Sigmoid colon (tissue), 7 donors: ENCODE data around the gene ARL16. TPM values are rescaled to one million over a fixed set of nuclear protein-coding genes. Genes with fewer than 3 reads are reported as not detected.

Experiments
- DNase-seq: peaks from one replicate; pipeline ENCODE4 v3.0.0-alpha.2; 2019
- H3K27ac ChIP-seq, 4 donors: fragments of 200-600 bp; sonication (generic); one replicate each; pipeline ENCODE4 v1.5.1; 2016 to 2019; ENCODE audit warnings: mild to moderate bottlenecking in 1 of 4
- H3K27me3 ChIP-seq, 3 donors: fragments of 200-600 bp; sonication (generic); one replicate each; pipeline ENCODE4 v1.5.1; 2019; ENCODE audit warnings: mild to moderate bottlenecking in 1 of 3
- H3K36me3 ChIP-seq, 4 donors: fragments of 200-600 bp; sonication (generic); one replicate each; pipeline ENCODE4 v1.5.1; 2016 to 2019
- H3K4me1 ChIP-seq, 4 donors: fragments of 200-600 bp; sonication (generic); one replicate each; pipeline ENCODE4 v1.5.1; 2017 to 2019
- H3K4me3 ChIP-seq, 4 donors: fragments of 200-600 bp; sonication (generic); one replicate each; pipeline ENCODE4 v1.5.1; 2017 to 2019; ENCODE audit warnings: mild to moderate bottlenecking in 2 of 4, moderate library complexity in 1 of 4
- H3K9me3 ChIP-seq, 4 donors: fragments of 200-600 bp in 3 of 4; sonication (generic) in 3 of 4; one replicate each; pipeline versions ENCODE4 v1.5.1 to v1.6.1; 2013 to 2019
- CTCF ChIP-seq, 4 experiments: fragments of 450-650 bp in 3 of 4; fragments of 200-600 bp in 1 of 4; IDR thresholded peaks; one replicate each; pipeline ENCODE4 v1.5.1; 2016 to 2019; ENCODE audit warnings: antibody characterized with exemption in 4 of 4, mild to moderate bottlenecking in 3 of 4, moderate library complexity in 2 of 4
- EP300 ChIP-seq, 4 donors: sonication (generic); formaldehyde crosslinking; IDR thresholded peaks; one replicate each; pipeline ENCODE4 v1.6.1; 2017; ENCODE audit warnings: antibody characterized with exemption in 4 of 4
- POLR2A ChIP-seq, 2 donors: fragments of 450-650 bp; IDR thresholded peaks; one replicate each; pipeline ENCODE4 v1.6.1; 2016; ENCODE audit warnings: antibody characterized with exemption in 2 of 2, mild to moderate bottlenecking in 2 of 2, moderate library complexity in 2 of 2
- POLR2AphosphoS5 ChIP-seq, 4 donors: sonication (generic); formaldehyde crosslinking; IDR thresholded peaks; one replicate each; pipeline ENCODE4 v1.6.1; 2017; ENCODE audit warnings: antibody characterized with exemption in 4 of 4
- WGBS, 2 donors: extraction: QIAGEN DNeasy Blood & Tissue Kit; methylation state at CpG; one replicate each; pipeline ENCODE4 v1.1.7; 2013; 5-methylcytosine and 5-hydroxymethylcytosine counted together
- intact Hi-C: fragments of 100-400 bp; cut with DNase I; formaldehyde crosslinking; loops from one replicate; pipeline ENCODE4 v1.15.1; 2023
- polyA plus RNA-seq, 3 donors: library from polyadenylated mRNA; stranded (reverse); fragments of 200-250 nt; gene quantifications; one replicate each; pipeline ENCODE4 v1.2.3, GENCODE V29; 2013
- total RNA-seq, 4 donors: library from RNA; depleted of rRNA; stranded (reverse); fragments of >200 nt; gene quantifications; one replicate each; pipeline ENCODE4 v1.1.0, GENCODE V29; 2016
- donor health status: healthy with polysubstance abuse.
- donor health status: Bipolar disorder and iron deficiency.
- donor health status: healthy.

Gene ARL16
- total and polyA plus RNA-seq, 7 donors: 24.5 to 51.7 (median 42.3) TPM

- peaks cover 0 to 10% (median 0%) of the 10 kb centered on the region in 3 donors for H3K27me3 ChIP-seq
- WGBS, 2 donors: 92 to 93% methylated on average over 32 of the region's 32 CpGs
- intact Hi-C loops: no loop called here
- H3K4me3 ChIP-seq: no peak overlapping the region
- H3K4me1 ChIP-seq: peaks cover 0 to 35% (median 32%) of the 10 kb centered on the region in 4 donors
- H3K27ac ChIP-seq: no peak overlapping the region
- H3K9me3 ChIP-seq: no peaks in the 10 kb centered on the region
- DNase-seq: peak; percentile 67
- no peaks in the 10 kb centered on the region for H3K36me3 ChIP-seq
- TF ChIP-seq EP300 (IDR thresholded peaks at IDR 0.05) (no peak), POLR2A (IDR thresholded peaks at IDR 0.05) (no peak), CTCF (IDR thresholded peaks at IDR 0.05) (no peak), POLR2AphosphoS5 (IDR thresholded peaks at IDR 0.05) (no peak)
Observed at GRCh38 chr17:81715107-81715871, 31.7 kb upstream of the ARL16 start.

GRCh38 chr17:81714412-81715106, 31.0 kb upstream of the ARL16 start:
- peak; percentile 61 for DNase-seq
- intact Hi-C loops: no loop called here
- TF ChIP-seq CTCF (IDR thresholded peaks at IDR 0.05) (no peak), EP300 (IDR thresholded peaks at IDR 0.05) (no peak), POLR2AphosphoS5 (IDR thresholded peaks at IDR 0.05) (no peak), POLR2A (IDR thresholded peaks at IDR 0.05) (no peak)
- H3K4me3 ChIP-seq: no peak overlapping the region
- whole genome bisulfite sequencing, 2 donors: 90 to 96% methylated on average over 39 of the region's 39 CpGs
- peaks cover 0 to 37% (median 33%) of the 10 kb centered on the region in 4 donors for H3K4me1 ChIP-seq
- H3K27me3 ChIP-seq: peaks cover 0 to 13% (median 0%) of the 10 kb centered on the region in 3 donors
- H3K9me3 ChIP-seq: no peaks in the 10 kb centered on the region
- H3K27ac ChIP-seq: no peak overlapping the region
- no peaks in the 10 kb centered on the region for H3K36me3 ChIP-seq

GRCh38 chr17:81713556-81714411, 30.2 kb upstream of the ARL16 start:
- Histone ChIP-seq H3K4me1 (peaks cover 0 to 37% (median 33%) of the 10 kb centered on the region in 4 donors), H3K9me3 (no peaks in the 10 kb centered on the region), H3K4me3 (peak overlapping the region in 1 of 4 donors; percentile 85), H3K27me3 (peaks cover 0 to 13% (median 0%) of the 10 kb centered on the region in 3 donors), H3K36me3 (no peaks in the 10 kb centered on the region), H3K27ac (peak overlapping the region in 2 of 4 donors; percentile 32 to 69)
- peak; percentile 66 for DNase-seq
- intact Hi-C loops: no loop called here
- WGBS, 2 donors: 21 to 67% methylated on average over 36 of the region's 36 CpGs
- TF ChIP-seq POLR2A (IDR thresholded peaks at IDR 0.05) (no peak), CTCF (IDR thresholded peaks at IDR 0.05) (no peak), EP300 (IDR thresholded peaks at IDR 0.05) (no peak), POLR2AphosphoS5 (IDR thresholded peaks at IDR 0.05) (no peak)

GRCh38 chr17:81713004-81713555, 29.5 kb upstream of the ARL16 start:
- Histone ChIP-seq H3K4me1 (peaks cover 0 to 37% (median 33%) of the 10 kb centered on the region in 4 donors), H3K27me3 (peaks cover 0 to 13% (median 0%) of the 10 kb centered on the region in 3 donors), H3K9me3 (no peaks in the 10 kb centered on the region), H3K27ac (peak overlapping the region; percentile 32 to 69 (median 50)), H3K36me3 (peaks cover 0 to under 1% (median under 1%) of the 10 kb centered on the region in 4 donors), H3K4me3 (peak overlapping the region; percentile 65 to 95 (median 79))
- WGBS, 2 donors: 11 to 53% methylated on average over 18 of the region's 18 CpGs
- DNase-seq: peak; percentile 66
- no peak for TF ChIP-seq POLR2A (IDR thresholded peaks at IDR 0.05)
- TF ChIP-seq CTCF (IDR thresholded peaks at IDR 0.05): no peak
- no peak for TF ChIP-seq EP300 (IDR thresholded peaks at IDR 0.05)
- no peak for TF ChIP-seq POLR2AphosphoS5 (IDR thresholded peaks at IDR 0.05)
- intact Hi-C loops: no loop called here
